Keratinocyte (primary cell): Measurements from ENCODE around the gene RTP5. TPM values are rescaled to one million over a fixed set of nuclear protein-coding genes. Genes with fewer than 3 reads are reported as not detected.
A peak's percentile ranks its signal among the peaks of the same experiment; 100 is the strongest.
"Not testable (repeated sequence)": the region's sequence is repeated elsewhere in the genome, so short reads cannot be mapped to it uniquely, and the experiment has no call there.

Source experiments
- DNase-seq: peaks from one replicate; pipeline ENCODE4 v3.0.0-alpha.2; 2011; ENCODE audit warnings: low read depth, missing footprints, low spot score
- FAIRE-seq: peaks from 2 replicates; lab custom pipeline; 2011; peaks lifted over from hg19 to GRCh38; lab: Jason Lieb, UNC
- H2AFZ ChIP-seq: 2 replicates; pipeline ENCODE4 v1.6.0; 2012; ENCODE audit warnings: low read length, control low read depth, inconsistent platforms; ENCODE audit not compliant: control insufficient read depth
- H3K27ac ChIP-seq: 2 replicates; pipeline ENCODE4 v1.5.1; 2011; ENCODE audit warnings: low read length; ENCODE audit not compliant: control insufficient read depth, insufficient read depth
- H3K27me3 ChIP-seq: 3 replicates; pipeline ENCODE4 v1.6.0; 2011; ENCODE audit warnings: low read length; ENCODE audit not compliant: control insufficient read depth, insufficient read depth; ENCODE audit errors: extremely low read depth
- H3K36me3 ChIP-seq, 2 experiments: 2 replicates in 1 of 2; 3 replicates in 1 of 2; pipeline ENCODE4 v1.5.1; 2011; ENCODE audit warnings: low read length in 2 of 2, mild to moderate bottlenecking in 1 of 2; ENCODE audit not compliant: control insufficient read depth in 2 of 2, insufficient read depth in 2 of 2; ENCODE audit errors: extremely low read depth in 1 of 2
- H3K4me1 ChIP-seq: 3 replicates; pipeline ENCODE4 v1.5.1; 2011; ENCODE audit warnings: low read length; ENCODE audit not compliant: control insufficient read depth, insufficient read depth; ENCODE audit errors: extremely low read depth
- H3K4me2 ChIP-seq: 3 replicates; pipeline ENCODE4 v1.6.0; 2011; ENCODE audit warnings: low read depth, low read length; ENCODE audit not compliant: control insufficient read depth, insufficient read depth; ENCODE audit errors: extremely low read depth
- H3K4me3 ChIP-seq, 3 experiments: fragments of 200-600 bp in 1 of 3; sonication (generic) in 1 of 3; 2 replicates in 2 of 3; 3 replicates in 1 of 3; pipeline ENCODE4 v1.5.1; 2011 to 2016; ENCODE audit warnings: low read length in 3 of 3, mild to moderate bottlenecking in 3 of 3, control low read depth in 2 of 3, inconsistent platforms in 1 of 3, low read depth in 1 of 3, mixed read lengths in 1 of 3, mixed run types in 1 of 3, moderate library complexity in 1 of 3; ENCODE audit not compliant: control insufficient read depth in 2 of 3, insufficient read depth in 2 of 3; ENCODE audit errors: extremely low read depth in 1 of 3
- H3K79me2 ChIP-seq: 2 replicates; pipeline ENCODE4 v1.6.0; 2012; ENCODE audit warnings: low read length; ENCODE audit not compliant: control insufficient read depth, insufficient read depth
- H3K9ac ChIP-seq: 3 replicates; pipeline ENCODE4 v1.6.0; 2011; ENCODE audit warnings: low read length; ENCODE audit not compliant: control insufficient read depth, insufficient read depth; ENCODE audit errors: extremely low read depth
- H3K9me1 ChIP-seq: 3 replicates; pipeline ENCODE4 v1.6.0; 2011; ENCODE audit warnings: low read length; ENCODE audit not compliant: control insufficient read depth, insufficient read depth; ENCODE audit errors: extremely low read depth
- H3K9me3 ChIP-seq: 2 replicates; pipeline ENCODE4 v1.5.1; 2012; ENCODE audit warnings: low read depth, low read length; ENCODE audit not compliant: control insufficient read depth
- H4K20me1 ChIP-seq: 3 replicates; pipeline ENCODE4 v1.6.0; 2011; ENCODE audit warnings: low read length; ENCODE audit not compliant: control insufficient read depth, insufficient read depth; ENCODE audit errors: extremely low read depth
- CTCF ChIP-seq, 3 experiments: IDR thresholded peaks in 1 of 3; conservative IDR thresholded peaks in 1 of 3; optimal IDR thresholded peaks in 1 of 3; 2 replicates in 2 of 3; 3 replicates in 1 of 3; pipeline versions ENCODE3 to v1.5.1; 2011; ENCODE audit warnings: low read length in 3 of 3, mild to moderate bottlenecking in 3 of 3, moderate library complexity in 2 of 3, control low read depth in 1 of 3, inconsistent platforms in 1 of 3; ENCODE audit not compliant: insufficient read depth in 2 of 3; ENCODE audit errors: extremely low read depth in 1 of 3
- EZH2 ChIP-seq: IDR thresholded peaks from one replicate; pipeline ENCODE4 v1.6.1; 2012; ENCODE audit warnings: inconsistent platforms, mild to moderate bottlenecking, low read length, moderate library complexity
- dilution Hi-C: fragments of 300-500 bp; cut with MboI; formaldehyde crosslinking; loops from one replicate; pipeline ENCODE4 v1.7.0; 2020; ENCODE audit warnings: low sequenced_read_pairs; ENCODE audit not compliant: extremely low pct_ligation_motif_present
- polyA minus RNA-seq, 3 experiments: library from RNA; depleted of rRNA, polyadenylated mRNA; stranded (reverse); fragments of >200 nt; gene quantifications; 1 replicate in 1 of 3; 2 replicates in 1 of 3; 3 replicates in 1 of 3; pipeline ENCODE4 v1.2.3, GENCODE V29; 2011
- polyA plus RNA-seq, 5 experiments: library from polyadenylated mRNA; depleted of rRNA in 3 of 5; stranded (reverse) in 3 of 5; stranded (forward) in 1 of 5; unstranded in 1 of 5; fragments of >200 nt; gene quantifications; 1 replicate in 1 of 5; 2 replicates in 3 of 5; 3 replicates in 1 of 5; pipeline versions ENCODE4 v1.2.1 to v1.2.3, GENCODE V29; 2011 to 2012; ENCODE audit warnings: missing spikeins in 2 of 5, low read depth in 1 of 5, low replicate concordance in 1 of 5

The RTP5 gene
- polyA plus RNA-seq = not detected in 3 replicates
- not detected for polyA plus RNA-seq (2011; ENCODE audit: low read depth)
- not detected in 2 replicates for polyA plus RNA-seq (2011; cell fraction: cytosol; rRNA removed)
- not detected in 2 replicates for polyA plus RNA-seq (2011; cell fraction: nucleus; rRNA removed)
- not detected in 2 replicates for polyA plus RNA-seq (2012; ENCODE audit: low replicate concordance)
- polyA minus RNA-seq = not detected in 3 replicates
- not detected for polyA minus RNA-seq (2011; cell fraction: cytosol; rRNA and poly(A)+ RNA removed)
- not detected in 2 replicates for polyA minus RNA-seq (2011; cell fraction: nucleus; rRNA and poly(A)+ RNA removed)

GRCh38 chr2:241869087-241869961 is at the start of gene RTP5:
TSS of gene RTP5 (plus strand) at chr2:241869729. CDS start at chr2:241869757, 28 bp downstream.
- H3K9me3 ChIP-seq = no peaks in the 10 kb centered on the region
- DNase-seq = no peak
- H3K4me1 ChIP-seq = no peaks in the 10 kb centered on the region
- H3K27ac ChIP-seq = no peak within 1 kb of the TSS
- no peak within 1 kb of the TSS for H3K4me3 ChIP-seq
- H3K79me2 ChIP-seq = no peaks in the 10 kb centered on the region
- H3K4me2 ChIP-seq = peak within 1 kb of the TSS; percentile 10
- peaks cover 4% of the 10 kb centered on the region for H4K20me1 ChIP-seq
- peaks cover 59% of the 10 kb centered on the region for H3K27me3 ChIP-seq
- TF ChIP-seq CTCF (optimal IDR thresholded peaks at IDR 0.05 in 1 of 3, IDR thresholded peaks at IDR 0.05 in 1 of 3, conservative IDR thresholded peaks at IDR 0.05 in 1 of 3; ENCODE audit: extremely low read depth in 1 of 3, insufficient read depth in 2 of 3, low read length in 3 of 3) (no peak), EZH2 (no peak)
- no peak within 1 kb of the TSS for H2AFZ ChIP-seq
- H3K9ac ChIP-seq = no peak within 1 kb of the TSS
- dilution Hi-C loops = no loop called here
- no peaks in the 10 kb centered on the region for H3K9me1 ChIP-seq
- H3K36me3 ChIP-seq = no peaks in the 10 kb centered on the region
- no peak for FAIRE-seq

GRCh38 chr2:241819947-241820624 is 49.4 kb upstream of the RTP5 start:
- dilution Hi-C loops, H3K4me3 ChIP-seq, H3K9me3 ChIP-seq, H3K4me1 ChIP-seq, FAIRE-seq, H3K4me2 ChIP-seq, H4K20me1 ChIP-seq, H3K27ac ChIP-seq, H3K79me2 ChIP-seq, DNase-seq, H2AFZ ChIP-seq, H3K9me1 ChIP-seq, H3K36me3 ChIP-seq, H3K9ac ChIP-seq: not testable (repeated sequence)
- H3K27me3 ChIP-seq = peaks cover 12% of the 10 kb centered on the region
